ENCODE data around the gene CIC. TPM values are rescaled to one million over a fixed set of nuclear protein-coding genes. Genes with fewer than 3 reads are reported as not detected.
A peak's percentile ranks its signal among the peaks of the same experiment; 100 is the strongest.

The CIC gene
- total and polyA plus RNA-seq, 2 of the 13 experiments (the other 11 are each of a cell fraction or from before 2014, with no cell fraction given), result 5.9 to 8.0 TPM

DNA sequence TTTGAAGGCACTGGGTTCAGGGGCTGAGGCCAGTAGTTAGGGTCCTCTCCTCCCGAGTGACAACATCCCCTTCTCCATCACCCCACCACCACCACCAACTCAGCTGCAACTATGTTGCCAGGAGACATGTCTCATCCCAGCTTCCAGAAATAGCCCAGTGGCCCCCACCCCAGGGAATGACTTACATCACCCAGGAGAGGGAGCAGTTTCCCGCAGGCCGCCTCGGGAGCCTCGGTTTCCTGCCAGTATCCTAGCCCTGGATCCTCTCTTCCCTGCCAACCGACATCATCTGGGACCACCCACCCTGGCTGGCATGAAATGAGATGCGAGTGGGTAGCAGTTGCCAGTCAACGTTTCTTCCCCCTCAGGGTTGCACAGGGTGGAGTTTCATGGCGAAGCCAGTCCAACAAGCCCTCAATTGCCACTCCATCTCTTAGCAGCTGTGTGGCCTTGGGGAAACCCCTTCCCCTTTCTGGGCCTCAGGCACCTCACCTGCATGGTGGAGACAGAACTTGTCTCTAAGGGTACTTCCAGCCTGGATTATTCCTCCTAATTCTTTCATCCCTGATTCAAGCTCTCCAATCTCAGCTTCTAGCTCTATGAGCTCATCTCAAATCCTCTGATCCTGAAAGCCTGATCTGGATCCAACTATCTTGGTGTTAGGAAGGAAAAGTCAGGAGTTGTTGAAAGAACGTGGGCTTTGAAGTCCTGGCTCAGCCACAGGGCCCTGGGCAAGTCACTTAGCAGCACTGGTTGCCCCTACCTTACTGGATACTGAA, 22.7 kb upstream of the CIC start (continued):
- 0 out of 2 replicates have a peak, but pooled peaks have one; percentile 15 for TF ChIP-seq ZFP37 (CRISPR knock-in tag; IDR thresholded peaks at IDR 0.05; ENCODE audit: borderline replicate concordance)
- TF ChIP-seq SNRNP70 (IDR thresholded peaks at IDR 0.05; ENCODE audit: low read depth, low read length), result no peak
- peak; percentile 66 for TF ChIP-seq POLR2G (IDR thresholded peaks at IDR 0.05; ENCODE audit: low read depth, low read length)
- peak; percentile 9; the same call in 1 of the 2 replicates for TF ChIP-seq SALL2 (CRISPR knock-in tag; IDR thresholded peaks at IDR 0.05)
- TF ChIP-seq, protein P1, sequence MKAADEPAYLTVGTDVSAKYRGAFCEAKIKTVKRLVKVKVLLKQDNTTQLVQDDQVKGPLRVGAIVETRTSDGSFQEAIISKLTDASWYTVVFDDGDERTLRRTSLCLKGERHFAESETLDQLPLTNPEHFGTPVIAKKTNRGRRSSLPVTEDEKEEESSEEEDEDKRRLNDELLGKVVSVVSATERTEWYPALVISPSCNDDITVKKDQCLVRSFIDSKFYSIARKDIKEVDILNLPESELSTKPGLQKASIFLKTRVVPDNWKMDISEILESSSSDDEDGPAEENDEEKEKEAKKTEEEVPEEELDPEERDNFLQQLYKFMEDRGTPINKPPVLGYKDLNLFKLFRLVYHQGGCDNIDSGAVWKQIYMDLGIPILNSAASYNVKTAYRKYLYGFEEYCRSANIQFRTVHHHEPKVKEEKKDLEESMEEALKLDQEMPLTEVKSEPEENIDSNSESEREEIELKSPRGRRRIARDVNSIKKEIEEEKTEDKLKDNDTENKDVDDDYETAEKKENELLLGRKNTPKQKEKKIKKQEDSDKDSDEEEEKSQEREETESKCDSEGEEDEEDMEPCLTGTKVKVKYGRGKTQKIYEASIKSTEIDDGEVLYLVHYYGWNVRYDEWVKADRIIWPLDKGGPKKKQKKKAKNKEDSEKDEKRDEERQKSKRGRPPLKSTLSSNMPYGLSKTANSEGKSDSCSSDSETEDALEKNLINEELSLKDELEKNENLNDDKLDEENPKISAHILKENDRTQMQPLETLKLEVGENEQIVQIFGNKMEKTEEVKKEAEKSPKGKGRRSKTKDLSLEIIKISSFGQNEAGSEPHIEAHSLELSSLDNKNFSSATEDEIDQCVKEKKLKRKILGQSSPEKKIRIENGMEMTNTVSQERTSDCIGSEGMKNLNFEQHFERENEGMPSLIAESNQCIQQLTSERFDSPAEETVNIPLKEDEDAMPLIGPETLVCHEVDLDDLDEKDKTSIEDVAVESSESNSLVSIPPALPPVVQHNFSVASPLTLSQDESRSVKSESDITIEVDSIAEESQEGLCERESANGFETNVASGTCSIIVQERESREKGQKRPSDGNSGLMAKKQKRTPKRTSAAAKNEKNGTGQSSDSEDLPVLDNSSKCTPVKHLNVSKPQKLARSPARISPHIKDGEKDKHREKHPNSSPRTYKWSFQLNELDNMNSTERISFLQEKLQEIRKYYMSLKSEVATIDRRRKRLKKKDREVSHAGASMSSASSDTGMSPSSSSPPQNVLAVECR (CRISPR knock-in tag; IDR thresholded peaks at IDR 0.05; ENCODE audit: borderline replicate concordance), result peak; percentile 34; the same call in 1 of the 2 replicates
- 0 out of 2 replicates have a peak, but pooled peaks have one; percentile 29 for TF ChIP-seq POLR2AphosphoS2 (IDR thresholded peaks at IDR 0.05; ENCODE audit: low read depth, low read length)
- TF ChIP-seq ETV5 (CRISPR knock-in tag; IDR thresholded peaks at IDR 0.05; ENCODE audit: borderline replicate concordance), result peak; percentile 10; the same call in 1 of the 2 replicates
- no peak for TF ChIP-seq ZNF75D (CRISPR knock-in tag; IDR thresholded peaks at IDR 0.05; ENCODE audit: borderline replicate concordance)
- TF ChIP-seq, protein P2, sequence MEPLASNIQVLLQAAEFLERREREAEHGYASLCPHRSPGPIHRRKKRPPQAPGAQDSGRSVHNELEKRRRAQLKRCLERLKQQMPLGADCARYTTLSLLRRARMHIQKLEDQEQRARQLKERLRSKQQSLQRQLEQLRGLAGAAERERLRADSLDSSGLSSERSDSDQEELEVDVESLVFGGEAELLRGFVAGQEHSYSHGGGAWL (CRISPR knock-in tag; IDR thresholded peaks at IDR 0.05), result peak; percentile 41; the same call in 1 of the 2 replicates
- peak; percentile 78; the same call in 1 of the 2 replicates for TF ChIP-seq MAZ (IDR thresholded peaks at IDR 0.05; ENCODE audit: borderline replicate concordance, low read depth, low read length)
- peak; percentile 81 for TF ChIP-seq MAZ (CRISPR knock-in tag; IDR thresholded peaks at IDR 0.05; ENCODE audit: low read depth)
- peak; percentile 17; the same call in 1 of the 2 replicates for TF ChIP-seq RNF219 (CRISPR knock-in tag; IDR thresholded peaks at IDR 0.05)
